Rectal smooth muscle tissue (tissue), 1 donor: ENCODE measurements around the gene KCND2.

Experiments used
- H3K27ac ChIP-seq: one replicate; pipeline ENCODE4 v1.7.0; 2013; ENCODE audit warnings: low read depth, low read length, inconsistent platforms
- H3K27me3 ChIP-seq: one replicate; pipeline ENCODE4 v1.7.0; 2013; ENCODE audit warnings: low read length; ENCODE audit not compliant: control insufficient read depth, insufficient read depth
- H3K36me3 ChIP-seq: one replicate; pipeline ENCODE4 v1.7.0; 2013; ENCODE audit warnings: low read length; ENCODE audit not compliant: control insufficient read depth, insufficient read depth
- H3K4me1 ChIP-seq: one replicate; pipeline ENCODE4 v1.7.0; 2013; ENCODE audit warnings: low read length; ENCODE audit not compliant: control insufficient read depth, insufficient read depth
- H3K4me3 ChIP-seq: one replicate; pipeline ENCODE4 v1.7.0; 2013; ENCODE audit warnings: low read length
- H3K9ac ChIP-seq: one replicate; pipeline ENCODE4 v1.7.0; 2013; ENCODE audit warnings: low read length

Gene KCND2

DNA sequence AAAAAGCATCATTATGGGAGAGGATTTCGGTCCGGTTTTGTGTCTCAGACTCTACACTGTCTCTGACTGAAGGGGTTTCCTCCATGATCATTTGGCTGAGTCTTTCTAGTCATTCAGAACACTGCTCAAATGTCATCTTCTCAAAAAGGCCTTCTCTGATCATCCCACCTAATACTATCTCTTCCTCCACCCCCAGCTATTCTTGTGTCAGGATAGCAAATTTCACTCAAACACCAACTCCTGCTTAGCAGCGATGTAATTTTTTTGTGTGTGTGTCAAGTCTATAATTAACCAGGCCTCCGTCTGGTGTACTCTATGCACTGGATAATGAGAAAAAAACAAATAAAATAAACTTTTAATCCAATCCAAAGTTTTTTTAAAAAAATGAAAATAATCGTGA is 200.4 kb downstream of the KCND2 start:
- Histone ChIP-seq H3K27me3 (no peaks in the 10 kb centered on the region), H3K27ac (no peak overlapping the region), H3K36me3 (no peaks in the 10 kb centered on the region), H3K4me3 (no peak overlapping the region), H3K9ac (no peak overlapping the region), H3K4me1 (no peaks in the 10 kb centered on the region)

DNA sequence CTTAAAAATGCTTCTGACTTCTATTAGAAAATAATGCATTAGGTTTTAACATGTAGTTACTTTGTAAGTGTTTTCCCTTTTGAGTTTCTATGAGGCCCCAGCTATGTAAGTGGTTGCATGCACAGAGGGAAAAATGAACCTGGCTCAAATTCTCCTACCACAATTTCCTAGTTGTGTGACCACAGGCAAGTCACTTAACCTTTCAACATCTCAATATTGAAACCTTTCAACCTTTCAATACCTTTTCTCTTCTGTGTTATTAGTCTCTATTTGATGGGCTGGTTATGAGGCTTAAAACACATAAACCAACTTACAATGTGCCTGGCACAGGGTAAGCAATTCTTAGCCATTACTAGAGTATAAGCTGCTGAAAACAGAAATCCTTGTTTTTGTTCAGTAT is 203.0 kb downstream of the KCND2 start:
- Histone ChIP-seq H3K36me3 (no peaks in the 10 kb centered on the region), H3K27ac (no peak overlapping the region), H3K4me3 (no peak overlapping the region), H3K9ac (no peak overlapping the region), H3K27me3 (no peaks in the 10 kb centered on the region), H3K4me1 (no peaks in the 10 kb centered on the region)

DNA sequence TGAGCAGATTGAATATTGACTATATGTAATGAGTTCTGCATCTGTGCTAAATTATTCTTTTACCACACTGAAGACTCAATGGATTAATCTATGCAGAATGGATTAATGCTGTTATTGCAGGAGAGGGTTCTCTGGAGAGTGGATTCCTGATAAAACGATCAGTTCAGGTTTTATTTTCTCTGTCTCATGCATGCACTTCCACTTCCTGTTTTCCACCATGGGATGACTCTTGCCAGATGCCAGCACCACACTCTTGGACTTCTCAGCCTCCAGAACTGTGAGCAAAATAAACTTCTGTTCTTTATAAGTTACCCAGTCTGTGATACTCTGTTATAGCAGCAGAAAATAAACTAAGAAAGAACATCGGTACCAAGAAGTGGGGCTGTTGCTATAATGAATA is 207.5 kb downstream of the KCND2 start:
- H3K9ac ChIP-seq, result no peak overlapping the region
- no peak overlapping the region for H3K4me3 ChIP-seq

DNA sequence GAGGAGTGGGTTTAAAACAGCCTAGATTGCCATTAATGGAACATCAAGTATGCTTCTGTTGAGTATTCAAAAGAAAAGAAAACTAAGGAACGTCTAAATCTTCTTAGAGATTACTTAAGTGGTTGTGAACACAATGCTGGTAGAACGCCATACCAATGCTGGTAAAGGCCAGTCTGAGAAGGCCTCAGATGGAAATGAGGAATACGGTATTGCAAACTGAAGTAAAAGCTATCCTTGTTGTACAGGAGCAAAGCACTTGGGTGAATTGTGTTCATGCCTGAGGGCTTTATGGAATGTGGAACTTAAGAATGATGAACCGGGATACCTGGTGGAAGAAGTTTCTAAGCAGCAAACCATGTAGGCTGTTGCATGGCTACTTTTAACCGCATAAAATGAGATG is 208.0 kb downstream of the KCND2 start:
- Histone ChIP-seq H3K27ac (no peak overlapping the region), H3K4me3 (no peak overlapping the region), H3K27me3 (no peaks in the 10 kb centered on the region), H3K36me3 (no peaks in the 10 kb centered on the region), H3K4me1 (no peaks in the 10 kb centered on the region), H3K9ac (no peak overlapping the region)

More for the DNA sequence above, 207.5 kb downstream of the KCND2 start:
- no peaks in the 10 kb centered on the region for H3K36me3 ChIP-seq
- H3K27me3 ChIP-seq, result no peaks in the 10 kb centered on the region
- H3K27ac ChIP-seq, result no peak overlapping the region
- no peaks in the 10 kb centered on the region for H3K4me1 ChIP-seq

DNA sequence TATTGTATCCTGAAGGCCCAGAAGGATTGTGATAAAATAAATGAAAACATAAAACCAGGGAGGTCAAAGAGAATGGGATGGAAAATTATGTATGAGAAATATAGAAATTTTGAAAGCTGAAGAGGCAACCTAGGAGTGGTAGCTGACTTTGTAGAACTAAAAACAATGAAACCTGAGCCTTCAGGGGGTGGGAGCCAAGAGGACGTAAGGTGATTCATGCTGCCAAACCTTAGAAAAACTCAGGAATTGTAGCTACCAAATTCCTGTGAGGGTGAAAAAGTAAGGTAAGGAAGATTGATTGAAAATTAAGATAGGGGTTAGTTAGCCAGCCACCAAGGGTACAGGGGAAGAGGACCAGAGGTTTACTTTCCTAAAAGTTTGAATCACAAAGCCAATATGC is 213.2 kb downstream of the KCND2 start:
- Histone ChIP-seq H3K27me3 (no peaks in the 10 kb centered on the region), H3K4me1 (no peaks in the 10 kb centered on the region), H3K36me3 (no peaks in the 10 kb centered on the region), H3K4me3 (no peak overlapping the region), H3K27ac (no peak overlapping the region), H3K9ac (no peak overlapping the region)

DNA sequence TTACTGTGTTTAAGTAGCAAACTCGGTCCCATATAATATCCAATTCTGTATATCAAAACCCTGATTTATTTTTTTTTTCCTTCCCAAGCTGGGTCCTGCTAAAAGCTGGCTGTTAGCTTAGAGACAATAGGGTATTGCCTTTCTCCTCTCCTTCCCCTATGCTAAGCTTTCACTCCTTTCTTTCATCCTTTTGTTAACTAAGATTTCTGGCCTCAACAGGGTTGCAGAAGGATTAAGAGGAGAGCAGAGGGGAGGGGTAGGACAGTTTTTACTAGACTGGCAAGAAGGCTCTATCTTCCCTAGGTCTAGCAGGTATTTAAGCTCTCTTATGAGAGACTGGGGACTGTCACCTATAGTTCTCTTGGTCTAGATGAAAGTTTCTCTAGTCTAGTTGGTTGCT is 229.2 kb downstream of the KCND2 start:
- H3K4me3 ChIP-seq, result no peak overlapping the region
- H3K36me3 ChIP-seq, result no peaks in the 10 kb centered on the region
- no peaks in the 10 kb centered on the region for H3K4me1 ChIP-seq
- no peaks in the 10 kb centered on the region for H3K27me3 ChIP-seq
- H3K9ac ChIP-seq, result no peak overlapping the region
- no peak overlapping the region for H3K27ac ChIP-seq

DNA sequence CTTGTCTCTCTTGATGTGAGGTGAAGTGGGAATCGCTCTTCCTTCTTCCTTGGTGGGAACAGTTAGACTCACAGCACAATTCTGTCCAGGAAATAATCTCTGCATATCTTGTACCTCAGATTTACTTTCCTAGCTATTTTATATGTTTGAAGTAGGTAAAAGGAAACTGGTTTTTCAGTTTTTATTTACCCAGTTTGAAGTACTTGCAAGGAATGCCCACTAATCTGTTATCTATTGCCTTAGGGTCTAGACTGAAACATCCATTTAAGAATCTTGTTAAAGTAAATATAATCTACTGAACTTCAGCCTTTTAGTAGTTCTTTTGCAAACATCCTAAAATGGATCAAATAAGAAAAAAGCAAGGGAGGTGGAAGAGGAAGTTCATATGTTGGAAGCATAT is 229.8 kb downstream of the KCND2 start:
- Histone ChIP-seq H3K27ac (no peak overlapping the region), H3K4me1 (no peaks in the 10 kb centered on the region), H3K4me3 (no peak overlapping the region), H3K36me3 (no peaks in the 10 kb centered on the region), H3K27me3 (no peaks in the 10 kb centered on the region), H3K9ac (no peak overlapping the region)

DNA sequence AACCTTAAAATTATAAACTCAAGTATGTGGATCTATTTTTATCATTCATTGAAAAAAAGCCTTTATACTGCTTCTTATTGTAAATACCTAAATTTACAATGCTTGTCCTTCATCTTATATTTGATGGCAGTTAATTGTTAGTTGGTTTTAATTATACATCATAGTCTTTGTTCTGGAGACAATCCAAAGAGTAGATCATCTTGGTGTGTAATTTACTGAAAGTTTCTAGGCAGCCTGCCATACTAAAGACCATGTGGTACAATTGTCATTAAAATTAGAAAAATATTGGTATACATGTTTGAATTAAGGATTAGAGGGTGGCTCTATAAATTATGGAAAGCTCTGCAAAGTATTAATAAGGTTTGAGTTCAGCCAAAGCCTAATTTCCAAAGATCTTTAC is 231.4 kb downstream of the KCND2 start:
- no peaks in the 10 kb centered on the region for H3K27me3 ChIP-seq
- H3K27ac ChIP-seq, result no peak overlapping the region
- H3K4me1 ChIP-seq, result no peaks in the 10 kb centered on the region
- no peaks in the 10 kb centered on the region for H3K36me3 ChIP-seq
- H3K9ac ChIP-seq, result no peak overlapping the region
- no peak overlapping the region for H3K4me3 ChIP-seq

DNA sequence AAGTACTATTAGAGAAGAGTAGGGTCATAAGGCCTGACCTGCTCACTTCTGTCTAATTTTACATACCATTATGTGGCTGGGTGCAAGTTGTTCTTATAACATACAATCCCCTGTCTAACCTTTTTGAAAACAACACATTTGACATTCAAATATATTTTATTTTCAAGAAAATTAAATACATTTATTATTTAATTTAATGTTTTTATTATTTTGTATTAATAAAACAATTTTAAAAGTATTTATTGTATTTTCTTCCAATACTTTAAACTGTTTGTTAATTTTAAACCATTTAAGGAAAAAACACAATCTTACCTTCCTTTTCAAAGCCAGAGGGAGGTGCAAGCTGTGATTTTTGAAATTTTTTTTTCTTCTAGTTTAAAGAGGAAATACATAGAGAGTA is 232.8 kb downstream of the KCND2 start:
- H3K27me3 ChIP-seq, result no peaks in the 10 kb centered on the region
- H3K36me3 ChIP-seq, result no peaks in the 10 kb centered on the region
- H3K27ac ChIP-seq, result no peak overlapping the region

DNA sequence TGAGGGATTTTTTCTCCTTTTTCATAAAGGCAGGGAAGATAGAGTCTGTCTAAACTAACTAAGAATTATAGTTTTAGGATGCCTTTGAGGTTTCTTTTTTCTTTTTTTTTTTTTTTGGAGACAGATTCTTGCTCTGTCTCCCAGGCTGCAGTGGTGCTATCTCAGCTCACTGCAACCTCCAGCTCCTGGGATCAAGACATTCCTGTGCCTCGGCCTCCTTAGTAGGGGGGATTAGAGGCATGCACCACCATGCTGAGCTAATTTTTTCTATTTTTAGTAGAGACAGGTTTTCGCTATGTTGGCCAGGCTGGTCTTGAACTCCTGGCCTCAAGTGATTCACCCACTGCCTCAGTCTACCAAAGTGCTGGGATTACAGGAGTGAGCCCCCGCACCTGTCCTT is 239.7 kb downstream of the KCND2 start:
- no peaks in the 10 kb centered on the region for H3K36me3 ChIP-seq
- H3K4me1 ChIP-seq, result no peaks in the 10 kb centered on the region
- no peak overlapping the region for H3K27ac ChIP-seq
- no peaks in the 10 kb centered on the region for H3K27me3 ChIP-seq
- H3K9ac ChIP-seq, result no peak overlapping the region
- H3K4me3 ChIP-seq, result no peak overlapping the region

More for the DNA sequence above, 232.8 kb downstream of the KCND2 start:
- no peak overlapping the region for H3K4me3 ChIP-seq
- no peaks in the 10 kb centered on the region for H3K4me1 ChIP-seq
- H3K9ac ChIP-seq, result no peak overlapping the region

DNA sequence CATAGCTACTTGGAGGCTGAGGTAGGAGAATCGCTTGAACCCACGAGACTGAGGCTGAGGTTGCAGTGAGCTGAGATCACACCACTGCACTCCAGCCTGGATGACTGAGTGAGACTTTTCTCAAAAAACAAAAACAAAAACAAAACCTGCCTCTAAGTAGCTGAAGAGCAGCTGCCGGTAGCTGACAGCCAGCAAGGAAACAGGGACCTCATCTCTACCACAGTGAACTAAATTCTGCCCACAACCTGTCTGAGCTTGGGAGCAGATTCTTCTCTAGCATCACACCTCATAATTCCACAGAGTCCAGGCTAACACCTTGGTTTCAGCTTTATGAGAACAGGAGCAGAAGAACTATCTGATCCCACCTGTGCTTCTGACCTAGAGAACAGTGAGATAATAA is 246.2 kb downstream of the KCND2 start:
- Histone ChIP-seq H3K9ac (no peak overlapping the region), H3K4me1 (no peaks in the 10 kb centered on the region), H3K4me3 (no peak overlapping the region), H3K27me3 (no peaks in the 10 kb centered on the region), H3K27ac (no peak overlapping the region), H3K36me3 (no peaks in the 10 kb centered on the region)

DNA sequence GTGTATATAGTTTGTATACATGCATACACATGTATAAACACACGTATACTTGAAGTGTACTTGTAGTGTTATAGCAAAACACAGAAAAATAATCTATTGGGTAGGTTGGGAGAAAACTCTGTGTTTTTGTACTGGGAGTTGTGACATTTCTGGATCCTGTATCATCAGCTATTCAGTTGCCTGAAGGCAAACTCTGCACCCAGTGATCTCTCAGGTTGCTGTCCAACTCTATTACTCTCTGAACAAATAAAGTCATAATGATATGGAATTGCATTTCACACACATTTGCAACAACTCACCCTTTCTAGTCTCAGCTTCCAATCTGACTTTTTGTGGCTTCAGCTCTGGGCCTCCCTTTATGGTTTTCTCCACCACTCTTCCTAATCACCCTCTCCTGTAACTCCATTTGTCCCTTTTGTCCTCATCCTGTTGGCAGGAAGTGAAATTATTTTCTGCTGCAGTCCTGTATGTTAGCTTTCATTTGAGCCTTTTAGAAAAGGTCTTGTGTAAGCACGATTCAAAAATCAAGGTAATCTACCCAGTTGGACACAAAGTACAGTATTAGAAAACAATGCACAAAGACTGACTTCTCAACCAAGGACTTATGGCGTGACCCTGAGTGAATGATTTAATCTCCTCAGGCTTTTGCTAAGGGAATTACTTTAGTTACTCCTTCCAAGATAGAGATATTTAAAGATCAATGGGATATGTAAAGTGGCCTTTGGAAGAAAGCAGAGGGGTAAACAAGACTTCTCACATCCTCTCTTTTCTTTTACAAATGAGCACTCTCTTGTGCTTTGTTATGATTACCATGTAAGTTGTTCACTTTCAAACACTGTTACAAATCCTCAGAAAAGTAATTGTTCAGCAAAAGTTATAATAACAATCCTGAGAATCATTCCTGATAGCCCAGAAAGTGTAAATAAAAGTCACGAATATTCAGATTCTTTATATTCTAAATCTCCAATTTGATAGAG is 249.1 kb downstream of the KCND2 start:
- H3K4me3 ChIP-seq, result no peak overlapping the region
- H3K4me1 ChIP-seq, result peaks cover 3% of the 10 kb centered on the region
- H3K9ac ChIP-seq, result no peak overlapping the region
- no peaks in the 10 kb centered on the region for H3K36me3 ChIP-seq
- H3K27ac ChIP-seq, result no peak overlapping the region
- no peaks in the 10 kb centered on the region for H3K27me3 ChIP-seq

DNA sequence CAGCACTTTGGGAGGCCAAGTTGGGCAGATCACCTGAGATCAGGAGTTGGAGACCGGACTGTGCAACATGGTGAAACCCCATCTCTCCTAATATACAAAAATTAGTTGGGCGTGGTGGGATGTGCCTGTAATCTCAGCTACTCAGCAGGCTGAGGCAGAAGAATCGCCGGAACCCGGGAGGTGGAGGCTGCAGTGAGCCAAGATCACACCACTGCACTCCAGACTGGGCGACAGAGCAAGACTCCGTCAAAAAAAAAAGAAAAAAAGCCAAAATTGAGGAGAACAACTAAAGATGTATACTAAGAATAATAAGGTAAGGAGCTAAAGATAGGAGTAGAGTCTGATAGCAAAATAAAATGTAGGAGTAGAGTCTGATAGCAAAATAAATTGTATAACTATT is 251.0 kb downstream of the KCND2 start:
- no peaks in the 10 kb centered on the region for H3K27me3 ChIP-seq
- H3K36me3 ChIP-seq, result no peaks in the 10 kb centered on the region
- no peak overlapping the region for H3K9ac ChIP-seq

More for the DNA sequence above, 251.0 kb downstream of the KCND2 start:
- peaks cover 3% of the 10 kb centered on the region for H3K4me1 ChIP-seq
- no peak overlapping the region for H3K4me3 ChIP-seq
- no peak overlapping the region for H3K27ac ChIP-seq
